Neural crest cell (in vitro differentiated cells): Measurements from ENCODE around the gene SMG6. TPM values are rescaled to one million over a fixed set of nuclear protein-coding genes. Genes with fewer than 3 reads are reported as not detected.

Source experiments
- DNase-seq: peaks from one replicate; pipeline ENCODE4 v3.0.0; 2021; ENCODE audit warnings: low read depth, mixed read lengths, low spot score
- H3K27ac Mint-ChIP-seq: one replicate; pipeline ENCODE4 v1.8.0; 2021; ENCODE audit warnings: mild to moderate bottlenecking, mixed read lengths; ENCODE audit not compliant: unreplicated experiment
- H3K27me3 Mint-ChIP-seq: 2 replicates; pipeline ENCODE4 v1.8.0; 2021; ENCODE audit warnings: low read depth, mild to moderate bottlenecking, mixed read lengths
- H3K36me3 Mint-ChIP-seq: 2 replicates; pipeline ENCODE4 v1.8.0; 2021; ENCODE audit warnings: low read depth, mild to moderate bottlenecking, mixed read lengths
- H3K4me1 Mint-ChIP-seq: 2 replicates; pipeline ENCODE4 v1.8.0; 2021; ENCODE audit warnings: mixed read lengths
- H3K4me3 Mint-ChIP-seq: one replicate; pipeline ENCODE4 v1.8.0; 2021; ENCODE audit warnings: mild to moderate bottlenecking, mixed read lengths
- H3K9me3 Mint-ChIP-seq: 2 replicates; pipeline ENCODE4 v1.8.0; 2021; ENCODE audit warnings: mixed read lengths
- CTCF ChIP-seq: fragments of 200-600 bp; sonication (generic); conservative IDR thresholded peaks from 2 replicates; pipeline ENCODE4 v1.5.0; 2021; ENCODE audit warnings: antibody characterized with exemption, mild to moderate bottlenecking
- total RNA-seq: library from RNA; stranded (reverse); gene quantifications from 2 replicates; pipeline ENCODE4 v1.2.1, GENCODE V29; 2021

SMG6 gene
- total RNA-seq, 1 donor from 2014 or later, result 57.2 TPM

DNA sequence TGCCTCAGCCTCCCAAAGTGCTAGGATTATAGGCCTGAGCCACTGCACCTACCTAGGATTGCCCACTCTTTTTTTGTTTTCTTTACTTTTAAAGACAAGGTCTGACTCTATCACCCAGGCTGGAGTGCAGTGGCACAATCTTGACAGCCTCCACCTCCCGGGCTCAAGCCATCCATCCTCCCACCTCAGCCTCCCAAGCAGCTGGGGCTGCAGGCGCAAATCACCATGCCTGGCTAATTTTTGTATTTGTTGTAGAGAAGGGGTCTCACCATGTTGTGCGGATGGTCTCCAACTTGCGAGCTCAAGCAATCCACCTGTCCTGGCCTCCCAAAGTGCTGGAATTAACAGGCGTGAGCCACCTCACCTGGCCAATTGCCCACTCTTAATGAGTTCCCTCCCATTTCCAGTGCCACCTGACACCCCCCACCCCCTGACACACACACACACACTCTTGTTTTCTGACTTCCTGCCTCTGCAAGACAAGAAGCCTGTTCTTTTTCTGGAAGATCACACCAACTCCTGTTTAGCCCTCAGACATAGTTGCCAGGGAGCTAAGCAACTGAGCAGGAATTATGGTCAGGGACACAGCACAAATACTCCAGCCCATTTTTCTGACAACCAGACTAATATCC, 259.2 kb downstream of the SMG6 start:
- no peaks in the 10 kb centered on the region for H3K9me3 Mint-ChIP-seq
- H3K4me3 Mint-ChIP-seq, result peak overlapping the region; percentile 74
- H3K36me3 Mint-ChIP-seq, result peaks cover 7% of the 10 kb centered on the region
- H3K27me3 Mint-ChIP-seq, result peaks cover 15% of the 10 kb centered on the region
- peaks cover 28% of the 10 kb centered on the region for H3K4me1 Mint-ChIP-seq
- no peak for TF ChIP-seq CTCF
- H3K27ac Mint-ChIP-seq, result no peak overlapping the region
- no peak for DNase-seq

GRCh38 chr17:2043785-2044184, 259.8 kb downstream of the SMG6 start:
- DNase-seq, result no peak
- Mint-ChIP-seq H3K27me3 (peaks cover 9% of the 10 kb centered on the region), H3K36me3 (peaks cover 7% of the 10 kb centered on the region), H3K9me3 (no peaks in the 10 kb centered on the region), H3K4me3 (peak overlapping the region; percentile 96), H3K4me1 (peaks cover 23% of the 10 kb centered on the region), H3K27ac (no peak overlapping the region)
- TF ChIP-seq CTCF, result no peak

GRCh38 chr17:2042933-2043332, 260.7 kb downstream of the SMG6 start:
- no peaks in the 10 kb centered on the region for H3K9me3 Mint-ChIP-seq
- H3K27me3 Mint-ChIP-seq, result peaks cover 2% of the 10 kb centered on the region
- peaks cover 7% of the 10 kb centered on the region for H3K36me3 Mint-ChIP-seq
- H3K4me3 Mint-ChIP-seq, result peak overlapping the region; percentile 96
- peaks cover 19% of the 10 kb centered on the region for H3K4me1 Mint-ChIP-seq
- H3K27ac Mint-ChIP-seq, result peak overlapping the region; percentile 50
- no peak for TF ChIP-seq CTCF
- no peak for DNase-seq

DNA sequence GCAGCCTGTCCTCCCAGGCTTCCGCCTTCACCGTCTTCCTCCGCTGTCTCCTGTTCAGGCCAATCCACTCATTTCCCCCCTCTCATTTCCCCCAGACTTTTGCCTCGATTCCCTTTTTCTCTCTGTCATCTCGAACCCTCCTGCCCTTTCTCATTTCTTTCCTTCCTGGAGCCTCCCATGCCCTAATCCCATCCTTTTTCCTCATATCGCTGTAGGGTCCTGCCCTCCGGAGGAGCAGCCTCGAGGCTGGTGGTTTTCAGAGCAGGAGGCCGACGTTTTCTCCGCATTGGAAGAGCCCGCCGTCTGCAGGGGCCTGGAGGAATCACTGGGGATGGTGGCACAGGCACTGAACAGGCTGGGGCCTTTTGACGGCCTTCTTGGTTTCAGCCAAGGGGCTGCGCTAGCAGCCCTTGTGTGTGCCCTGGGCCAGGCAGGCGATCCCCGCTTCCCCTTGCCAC, 261.2 kb downstream of the SMG6 start:
- Mint-ChIP-seq H3K27me3 (no peaks in the 10 kb centered on the region), H3K9me3 (no peaks in the 10 kb centered on the region), H3K36me3 (peaks cover 7% of the 10 kb centered on the region), H3K4me3 (peak overlapping the region; percentile 96), H3K27ac (peak overlapping the region; percentile 95), H3K4me1 (peaks cover 19% of the 10 kb centered on the region)
- TF ChIP-seq CTCF, result no peak
- no peak for DNase-seq

GRCh38 chr17:2041561-2042389, 261.8 kb downstream of the SMG6 start, which contains the start of gene OVCA2:
Gene OVCA2, plus strand, starts transcription at chr17:2042022. Its CDS starts 26 bp downstream, at chr17:2042048.
- Mint-ChIP-seq H3K9me3 (no peaks in the 10 kb centered on the region), H3K36me3 (peaks cover 7% of the 10 kb centered on the region), H3K27ac (peak within 1 kb of the TSS; percentile 95), H3K27me3 (no peaks in the 10 kb centered on the region), H3K4me1 (peaks cover 19% of the 10 kb centered on the region), H3K4me3 (peak within 1 kb of the TSS; percentile 96)
- DNase-seq, result peak; percentile 96
- peak; percentile 54 for TF ChIP-seq CTCF
